GM19455 (cell line): Measurements from ENCODE around the gene EHMT2.

Experiments
- ATAC-seq: cut with Tn5 transposase; IDR thresholded peaks from one replicate; pipeline ENCODE4 v1.9.1; 2021; ENCODE audit not compliant: unreplicated experiment

EHMT2 gene

DNA sequence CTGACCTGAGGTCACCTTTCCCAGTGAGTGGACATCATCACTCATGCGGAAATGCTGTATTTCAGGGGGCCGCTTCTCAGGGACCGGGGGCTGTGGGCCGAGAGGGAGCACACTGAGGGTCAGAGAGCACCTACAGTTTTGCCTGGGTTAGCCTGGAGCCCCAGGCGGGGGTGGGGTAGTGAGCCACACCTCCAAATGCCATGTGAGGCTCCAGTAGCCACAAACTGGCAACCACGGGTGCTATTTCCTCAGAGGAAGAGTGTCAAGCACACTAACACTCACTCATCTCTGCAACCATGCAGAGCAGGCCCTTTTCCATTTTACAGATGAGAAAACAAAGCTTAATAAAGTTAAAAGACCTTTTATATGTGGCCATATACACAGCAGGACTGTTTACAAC lies 4.7 kb downstream of the EHMT2 start:
- no peak for ATAC-seq

DNA sequence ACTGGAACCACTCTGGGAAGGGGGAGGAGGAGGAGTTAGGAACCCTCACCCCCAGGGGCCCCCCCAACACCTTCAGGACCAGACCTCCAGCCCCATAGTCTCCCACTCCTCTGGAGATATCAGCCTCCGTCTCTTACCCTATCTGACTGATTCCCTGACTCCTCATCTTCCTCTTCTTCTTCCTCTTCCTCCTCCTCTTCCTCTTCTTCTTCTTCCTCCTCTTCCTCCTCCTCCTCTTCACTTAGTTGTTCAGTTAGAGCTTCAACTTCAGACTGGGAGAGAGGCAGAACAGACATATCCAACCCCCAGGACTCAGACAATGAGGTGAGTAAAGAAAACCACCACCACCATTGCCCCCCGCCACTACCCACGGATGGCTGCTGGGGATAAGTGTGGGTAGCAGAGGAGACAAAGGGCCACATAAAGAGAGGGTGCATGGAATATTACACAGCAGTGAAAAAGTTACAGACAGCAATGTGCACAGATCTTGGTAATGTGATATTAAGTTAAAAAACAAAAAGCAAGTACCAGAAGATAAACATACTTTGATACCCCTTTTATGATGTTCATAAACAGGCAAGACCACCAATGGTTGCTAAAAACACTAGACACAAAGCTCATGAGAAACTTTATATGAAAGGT lies 8.0 kb downstream of the EHMT2 start:
- no peak for ATAC-seq

DNA sequence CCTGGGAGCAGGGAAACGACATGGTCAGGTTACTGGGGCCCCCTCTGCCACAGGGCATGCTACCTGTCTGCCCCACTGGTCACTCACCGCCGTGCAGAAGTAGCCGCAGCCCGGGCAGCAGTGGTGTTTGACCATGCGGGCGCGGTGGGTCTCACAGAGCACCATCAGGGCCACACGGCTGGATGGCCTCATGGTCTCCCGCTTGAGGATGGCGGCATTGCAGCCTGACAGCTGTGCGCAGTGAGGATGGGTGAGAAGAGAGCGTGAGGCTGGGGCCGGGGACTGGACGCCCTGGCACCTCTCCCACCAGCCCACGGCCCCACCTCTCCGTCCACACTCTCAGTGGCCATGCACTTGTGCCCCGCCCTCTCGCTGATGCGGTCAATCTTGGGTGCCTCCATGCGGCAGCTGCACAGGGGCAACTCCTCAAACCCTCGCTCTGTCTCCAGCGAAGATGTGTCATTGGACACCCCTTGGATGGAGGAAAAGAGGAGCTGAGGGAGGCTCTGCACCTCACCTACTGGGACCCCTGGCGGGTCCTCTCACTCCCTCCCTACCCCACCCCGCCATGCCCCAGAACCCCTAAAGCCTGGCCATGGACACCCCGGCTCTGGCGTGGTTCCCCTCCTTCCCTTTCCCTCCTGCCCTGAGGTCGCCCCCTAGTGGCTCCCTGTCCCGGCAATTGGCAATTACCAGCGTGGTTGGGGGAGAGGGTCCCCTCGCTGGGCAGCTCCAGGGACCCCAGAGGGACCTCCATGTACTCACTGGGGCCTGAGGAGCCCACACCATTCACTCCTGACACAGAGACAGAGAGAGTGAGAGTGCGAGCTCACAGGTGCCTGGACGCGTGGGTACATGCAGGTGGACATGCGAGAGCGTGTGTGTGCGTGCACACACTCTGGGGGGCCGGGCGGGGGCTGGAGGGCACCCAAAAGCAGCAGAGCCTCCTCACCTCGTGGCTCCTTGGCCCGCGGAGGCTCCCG lies 8.9 kb downstream of the EHMT2 start:
- ATAC-seq, result no peak

DNA sequence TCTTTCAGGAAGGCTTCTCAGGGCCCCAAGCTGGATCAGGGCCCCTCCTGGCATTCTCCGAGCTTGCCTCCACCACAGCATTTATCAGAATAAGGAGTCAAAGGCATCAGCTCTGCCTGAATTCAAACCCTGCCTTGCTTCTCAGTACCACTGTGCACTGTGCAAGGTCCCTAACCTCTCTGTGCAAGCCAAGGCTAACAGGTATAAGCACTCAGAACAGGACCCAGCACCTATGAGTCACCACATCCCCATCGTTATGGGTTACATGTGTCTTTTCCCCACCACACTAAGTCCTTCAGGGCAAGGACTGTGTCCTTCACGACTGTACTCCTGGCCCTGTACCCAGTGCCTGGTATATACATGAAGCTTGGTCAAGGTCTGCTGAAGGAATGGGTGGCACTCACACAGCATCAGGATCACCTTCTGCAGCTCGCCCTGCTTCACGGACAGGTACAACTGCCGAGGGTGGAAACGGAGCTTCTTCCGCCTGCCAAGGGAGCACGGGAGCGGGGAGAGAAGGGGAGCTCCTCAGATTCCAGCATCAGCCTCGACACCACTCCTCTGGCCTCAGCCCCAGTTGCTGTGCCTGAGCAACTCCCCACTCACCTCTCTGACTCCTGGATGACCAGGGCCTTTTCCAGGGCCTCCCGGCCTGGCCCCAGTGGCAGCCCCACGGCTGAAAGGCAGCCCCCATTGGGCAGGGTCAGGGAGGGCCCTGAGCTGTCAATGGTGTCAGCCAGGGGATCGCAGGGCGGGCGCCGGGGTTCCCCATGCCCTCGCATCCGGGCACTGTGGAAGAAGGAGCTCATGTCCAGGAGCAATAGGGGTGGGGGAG lies 10.1 kb downstream of the EHMT2 start:
- ATAC-seq, result no peak

DNA sequence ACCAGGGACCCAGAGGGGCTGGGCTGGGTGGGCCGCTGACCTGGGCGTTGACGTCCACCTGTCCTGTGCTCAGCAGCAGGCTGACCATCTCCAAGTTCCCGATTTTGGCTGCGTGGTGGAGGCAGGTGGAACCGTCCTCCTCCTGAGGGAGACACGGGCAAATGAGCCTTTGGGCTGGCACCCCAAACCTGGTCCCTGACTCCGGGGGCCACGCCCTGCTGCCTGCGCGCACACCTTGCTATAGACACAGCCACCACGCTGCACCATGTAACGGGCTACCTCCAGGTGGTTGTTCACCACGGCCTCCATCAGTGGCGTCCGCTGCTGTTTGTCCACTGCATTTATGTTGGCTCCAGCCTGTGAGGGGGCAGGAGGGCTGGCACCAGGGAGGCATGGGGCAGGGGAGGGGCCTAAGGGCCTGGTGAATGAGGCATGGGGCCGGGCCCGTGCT lies 10.9 kb downstream of the EHMT2 start:
- ATAC-seq, result no peak

DNA sequence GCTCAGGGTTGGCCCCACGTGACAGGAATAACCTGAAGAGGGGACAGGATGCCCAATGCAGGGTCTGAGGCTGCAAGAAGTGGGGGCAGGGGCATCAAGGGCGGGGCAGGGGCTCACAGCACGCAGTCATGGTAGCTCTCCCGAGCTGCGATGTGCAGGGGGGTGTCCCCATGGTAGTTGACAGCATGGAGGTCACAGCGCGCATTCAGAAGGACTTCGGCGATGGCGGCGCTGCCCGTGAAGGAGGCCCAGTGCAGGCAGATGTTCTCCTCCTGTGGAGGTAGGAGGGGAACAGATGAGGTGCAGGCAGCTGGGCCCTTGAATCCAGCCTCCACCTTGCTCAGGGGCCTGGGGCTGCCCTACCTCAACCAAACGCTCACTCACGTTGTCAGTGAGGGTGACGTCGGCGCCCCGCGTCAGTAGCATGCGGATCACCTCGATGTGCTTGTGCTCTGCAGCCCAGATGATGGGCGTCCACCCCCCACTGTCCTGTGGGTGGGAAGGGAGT lies 12.9 kb downstream of the EHMT2 start:
- no peak for ATAC-seq

DNA sequence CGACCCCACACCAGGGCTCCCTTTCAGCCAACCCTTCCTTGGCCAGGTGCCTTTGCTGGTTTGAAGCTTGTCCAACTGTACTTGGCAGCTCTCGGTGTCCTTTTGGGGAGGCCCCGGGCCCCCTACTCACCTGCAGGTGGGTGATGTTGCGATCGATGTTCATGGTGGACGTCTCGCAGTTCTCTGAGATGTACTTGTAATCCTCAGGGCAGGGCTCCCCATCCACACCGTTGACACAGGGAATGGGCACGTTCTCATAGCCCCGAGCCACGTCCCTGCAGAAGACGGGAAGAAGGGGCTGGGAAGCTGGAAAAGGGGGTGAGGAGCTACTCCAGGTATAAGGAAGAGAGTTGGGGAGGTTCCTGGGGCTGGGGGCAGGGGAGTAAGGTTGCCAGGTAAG lies 13.8 kb downstream of the EHMT2 start:
- no peak for ATAC-seq

DNA sequence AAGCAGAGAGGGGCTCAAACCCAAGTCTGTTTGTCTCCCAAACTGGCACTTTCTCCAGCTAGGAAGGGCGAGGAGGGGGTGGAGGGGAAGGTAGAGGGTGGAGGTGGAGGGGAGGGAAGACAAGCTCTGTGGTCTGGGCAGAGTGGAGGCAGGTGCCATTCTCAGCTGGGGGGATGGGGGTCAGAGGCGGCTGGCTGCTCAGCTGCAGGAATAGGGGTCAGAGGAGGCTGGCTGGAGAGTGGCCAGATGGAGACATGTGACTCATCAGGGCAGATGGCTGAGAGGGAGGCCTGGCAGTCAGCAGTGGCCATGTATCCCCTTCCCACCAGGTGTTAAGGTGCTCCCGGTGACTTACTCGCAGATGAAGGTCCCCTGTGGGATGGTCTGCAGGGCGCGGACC lies 15.2 kb downstream of the EHMT2 start:
- ATAC-seq, result no peak

DNA sequence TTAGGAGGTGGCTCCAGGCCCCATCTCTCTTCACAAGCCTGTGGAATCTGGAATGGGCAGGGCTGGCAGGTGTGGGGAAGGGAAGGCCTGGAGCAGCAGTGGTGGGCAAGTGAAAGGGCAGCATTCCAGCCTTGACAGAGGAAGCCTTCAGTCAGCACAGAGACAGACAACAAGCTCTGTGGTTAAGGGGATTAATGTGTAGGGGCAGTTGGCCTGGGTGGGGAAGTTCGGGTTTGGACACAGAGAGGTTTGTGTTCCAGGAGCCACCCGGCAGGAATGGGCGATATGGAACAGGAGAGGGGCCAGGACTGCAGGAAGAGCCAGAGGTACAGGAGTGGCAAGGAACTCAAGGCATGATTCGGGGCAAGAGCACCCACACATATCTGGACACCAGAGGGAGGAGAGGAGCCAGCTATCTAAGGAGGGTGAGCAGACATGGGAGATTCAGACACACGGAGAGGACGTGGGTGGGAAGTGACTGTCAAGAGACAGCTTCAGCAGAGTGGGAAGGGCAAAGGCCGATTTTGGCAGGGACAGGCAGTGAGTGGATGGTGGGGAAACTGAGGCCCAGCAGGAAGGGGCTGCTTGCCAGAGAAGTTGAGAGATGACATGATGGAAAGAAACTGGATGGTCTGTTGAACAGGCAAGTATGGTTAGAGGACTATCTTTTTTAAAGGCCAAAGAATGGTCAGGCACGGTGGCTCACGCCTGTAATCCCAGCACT lies 16.2 kb downstream of the EHMT2 start:
- ATAC-seq, result no peak

DNA sequence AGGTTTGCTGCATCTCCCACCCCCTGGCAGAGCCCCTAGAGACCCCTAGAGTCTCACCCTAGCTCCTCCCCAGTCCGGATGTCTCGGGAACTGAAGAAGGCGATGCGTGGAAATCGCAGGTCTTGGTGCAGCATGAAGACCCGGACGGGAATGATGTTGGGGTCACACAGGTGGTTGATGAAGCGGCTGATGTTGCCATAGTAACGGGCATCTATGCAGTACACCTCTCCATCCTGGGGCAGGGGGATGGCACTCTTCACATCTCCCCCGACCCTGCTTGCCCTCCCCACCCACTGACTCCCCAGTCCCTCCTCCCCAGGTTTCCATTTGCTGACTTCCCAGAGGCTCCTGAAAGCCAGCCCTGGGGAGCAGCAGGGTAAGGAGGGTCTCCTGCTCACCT lies 16.9 kb downstream of the EHMT2 start:
- no peak for ATAC-seq

DNA sequence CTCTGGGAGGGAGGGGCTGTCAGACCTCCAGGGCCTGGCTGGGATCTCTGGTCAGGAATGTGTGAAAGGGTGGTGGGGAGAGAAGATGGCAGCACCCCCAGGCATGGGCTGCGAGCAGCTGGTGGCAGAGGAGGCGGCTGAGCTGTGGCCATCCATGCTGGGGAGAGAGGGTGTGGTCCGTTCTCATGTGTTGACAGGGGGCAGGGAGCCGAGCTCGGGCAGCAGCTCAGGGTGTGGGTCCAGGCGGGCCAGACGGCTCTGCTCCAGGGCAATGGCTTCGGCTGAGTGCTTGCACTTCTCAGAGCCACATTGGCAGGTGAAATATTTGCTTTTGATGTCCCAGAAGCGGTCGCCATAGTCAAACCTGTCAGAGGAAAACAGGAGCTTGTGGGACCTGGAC lies 17.6 kb downstream of the EHMT2 start:
- no peak for ATAC-seq

DNA sequence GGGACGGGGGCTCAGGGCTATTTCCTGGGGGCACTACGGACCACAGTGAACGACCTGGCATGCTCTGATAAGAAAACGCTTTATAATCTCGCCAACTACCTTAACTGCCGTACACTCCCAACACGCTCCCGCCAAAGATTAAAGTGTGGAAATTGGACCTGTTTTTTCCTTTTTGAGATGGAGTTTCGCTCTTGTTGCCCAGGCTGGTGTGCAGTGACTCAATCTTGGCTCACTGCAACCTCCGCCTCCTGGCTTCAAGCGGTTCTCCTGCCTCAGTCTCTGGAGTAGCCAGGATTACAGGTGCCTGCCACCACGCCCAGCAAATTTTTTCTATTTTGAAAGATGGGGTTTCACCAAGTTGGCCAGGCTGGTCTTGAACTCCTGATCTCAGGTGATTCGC lies 18.4 kb downstream of the EHMT2 start:
- ATAC-seq, result no peak

DNA sequence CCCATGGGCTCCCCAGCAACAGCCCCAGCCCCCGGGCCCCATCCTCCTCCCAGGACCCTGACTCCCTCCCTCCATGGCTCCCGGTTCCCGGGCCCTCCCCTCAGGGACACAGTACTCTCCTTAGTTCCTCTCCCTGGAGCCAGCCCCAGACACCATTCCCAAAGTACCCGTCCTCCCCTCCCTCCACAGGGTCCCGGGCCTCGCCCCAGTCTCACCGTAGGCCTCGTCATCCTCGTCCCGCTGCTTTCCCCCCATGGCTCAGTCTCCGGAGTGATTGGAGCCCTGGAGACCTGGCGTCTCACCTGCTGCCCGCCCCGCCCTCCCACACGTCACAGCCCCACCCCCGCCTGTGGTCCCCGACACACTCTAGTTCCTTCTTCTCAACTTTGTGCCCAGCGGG lies 18.8 kb downstream of the EHMT2 start, which contains the start of gene SLC44A4:
SLC44A4 (minus strand) TSS at position 272 of the 400 bp plus-strand sequence; CDS start at position 255, 17 bp downstream.
- no peak for ATAC-seq

DNA sequence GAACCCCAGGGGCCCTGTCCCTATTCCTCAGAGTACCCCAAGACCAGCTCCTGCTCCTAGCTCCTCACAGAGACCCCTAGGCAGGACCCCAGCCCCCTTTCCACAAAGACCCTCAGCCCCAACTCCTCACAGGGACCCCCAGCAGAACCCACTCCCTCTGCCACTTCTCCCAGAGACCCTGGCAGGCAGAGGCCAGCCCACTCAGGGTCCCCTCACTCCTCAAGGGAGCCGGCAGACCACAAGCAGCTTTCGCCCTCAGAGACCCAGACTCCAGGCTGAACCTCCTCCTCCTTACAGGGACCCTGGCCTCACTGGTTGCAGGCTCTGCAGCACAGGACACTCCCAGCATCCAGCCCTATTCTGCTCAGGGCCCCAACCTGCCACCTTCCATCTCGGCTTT lies 19.3 kb downstream of the EHMT2 start:
- no peak for ATAC-seq

DNA sequence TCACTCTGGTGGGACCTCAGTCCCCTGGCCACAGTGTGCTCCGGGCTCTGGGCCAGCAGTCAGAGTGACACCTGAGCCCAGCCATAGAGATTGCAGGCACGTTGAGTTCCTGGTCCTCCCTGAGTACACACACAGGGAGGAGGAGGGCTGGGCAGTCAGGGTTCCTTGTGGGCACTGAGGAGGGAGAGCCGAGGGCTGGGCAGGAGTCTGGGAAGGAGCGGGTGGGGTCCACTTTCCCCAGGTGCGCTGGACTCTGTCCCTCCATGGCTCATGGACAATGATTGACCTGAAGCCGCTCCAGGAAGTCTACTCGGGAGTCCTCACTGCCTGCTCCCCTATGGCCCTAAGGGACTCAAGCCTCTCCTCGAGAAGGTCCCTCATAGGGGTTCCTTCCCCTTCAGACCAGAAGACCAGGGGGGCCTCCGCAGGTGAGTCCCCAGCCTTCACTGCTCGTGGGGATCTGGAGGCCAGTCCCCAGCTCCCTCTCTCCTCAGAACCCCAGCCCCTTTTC lies 19.8 kb downstream of the EHMT2 start:
- ATAC-seq, result no peak

DNA sequence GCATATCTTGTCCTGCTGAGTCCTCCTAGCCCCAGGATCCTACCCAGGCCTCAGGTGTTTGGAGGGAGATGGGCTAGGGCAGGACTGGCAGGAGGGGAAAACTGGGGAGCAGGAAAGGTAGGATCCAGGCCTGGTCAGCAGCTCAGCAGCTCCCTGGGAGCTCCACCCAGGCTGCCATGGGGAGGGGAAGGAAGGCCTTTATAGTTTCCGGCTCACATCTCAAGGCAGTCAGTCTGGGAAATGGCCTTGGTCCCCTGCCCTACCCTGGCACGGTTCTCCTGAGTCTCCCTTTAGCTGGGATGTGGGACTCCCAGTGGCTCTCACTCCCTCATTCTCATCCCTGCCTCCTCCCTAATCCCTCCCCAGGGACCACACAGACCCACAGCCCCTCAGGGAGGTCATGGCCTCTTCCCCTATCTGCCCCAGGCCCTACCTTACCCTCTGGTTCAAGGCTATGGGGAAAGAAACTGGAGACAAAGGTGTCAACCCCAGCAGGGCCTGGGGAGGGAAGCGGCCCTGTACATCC lies 20.3 kb downstream of the EHMT2 start:
- ATAC-seq, result no peak

DNA sequence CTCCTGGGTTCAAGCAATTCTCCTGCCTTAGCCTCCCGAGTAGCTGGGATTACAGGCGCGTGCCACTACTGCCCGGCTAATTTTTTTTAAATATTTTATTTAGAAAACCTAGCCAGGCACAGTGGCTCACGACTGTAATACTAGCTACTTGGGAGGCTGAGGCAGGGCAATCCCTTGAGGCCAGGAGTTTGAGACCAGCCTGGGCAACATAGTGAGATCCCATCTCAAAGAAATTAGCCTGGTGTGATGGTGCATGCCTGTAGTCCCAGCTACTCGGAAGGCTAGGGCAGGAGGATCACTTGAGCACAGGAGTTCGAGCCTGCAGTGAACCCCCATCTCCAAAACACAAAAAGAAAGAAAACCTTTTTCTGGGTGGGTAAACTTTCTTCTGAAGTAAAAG lies 21.1 kb downstream of the EHMT2 start:
- ATAC-seq, result no peak

DNA sequence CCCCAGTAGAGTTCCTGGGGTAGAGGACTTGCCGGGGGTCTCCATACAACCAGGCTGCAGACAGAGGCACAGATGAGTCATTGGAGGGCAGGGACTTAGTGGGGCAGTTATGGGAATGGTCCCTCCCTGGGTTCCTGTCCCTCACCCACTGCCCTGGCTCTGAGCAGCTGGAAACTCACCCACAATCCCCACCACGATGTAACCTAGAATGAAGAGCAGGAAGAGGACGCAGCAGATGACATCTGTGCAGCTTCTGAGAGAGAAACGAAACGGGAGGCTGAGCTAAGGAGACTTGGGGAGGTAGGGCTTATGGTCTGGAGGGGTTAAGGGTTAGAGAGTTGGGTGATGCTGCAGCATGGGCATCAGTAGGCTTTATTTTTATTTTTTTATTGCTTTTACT lies 21.6 kb downstream of the EHMT2 start:
- no peak for ATAC-seq

DNA sequence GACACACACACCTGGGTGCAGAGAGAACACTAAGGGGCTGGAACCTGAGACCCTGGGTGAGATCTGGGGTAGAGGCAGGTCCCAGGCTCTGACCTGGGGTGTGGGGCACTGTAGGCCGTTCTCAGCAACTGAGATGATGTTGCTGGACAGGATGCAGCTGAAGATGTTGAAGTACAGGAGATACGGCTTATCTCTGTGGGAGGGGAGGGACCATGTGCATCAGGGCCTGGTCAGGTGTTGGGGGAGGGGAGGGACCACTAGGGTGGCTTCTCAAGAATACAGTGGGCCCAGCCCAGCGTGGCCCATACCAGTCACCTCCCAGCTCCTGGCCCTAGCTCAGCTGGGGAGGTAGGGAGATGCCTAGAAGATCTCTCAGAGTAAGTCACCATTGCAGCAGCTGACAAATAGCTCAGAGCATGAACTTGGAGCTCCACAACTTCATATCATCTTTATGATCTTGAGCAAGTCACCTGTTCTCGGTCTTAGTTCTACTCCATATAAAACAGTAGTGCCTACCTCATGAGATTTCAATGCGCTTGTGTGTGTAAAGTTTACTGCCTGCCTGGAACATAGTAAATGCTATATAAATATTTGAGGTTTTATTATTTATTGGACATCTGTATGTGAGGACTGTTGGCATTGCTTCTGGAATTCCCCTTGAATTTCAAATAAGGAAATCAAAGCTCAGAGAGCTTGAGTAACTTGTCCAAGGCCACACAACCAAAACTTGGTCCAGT lies 22.5 kb downstream of the EHMT2 start:
- no peak for ATAC-seq
